GM10248 (cell line): ENCODE results near the gene ALKBH3.

Experiments used
- CTCF ChIA-PET: fragments of 300-600 bp; sonication (Branson Sonifier 250); formaldehyde crosslinking; extraction: SDS; loops from one replicate; lab custom pipeline; 2021; ENCODE audit warnings: antibody characterized with exemption; lab: Yijun Ruan, JAX
- POLR2A ChIA-PET: fragments of 350-650 bp; sonication (Branson Sonifier 250); formaldehyde crosslinking; extraction: SDS; loops from one replicate; lab custom pipeline; 2020; ENCODE audit warnings: antibody characterized with exemption; lab: Yijun Ruan, JAX
- DNase-seq: peaks from one replicate; pipeline ENCODE4 v3.0.0; 2012; ENCODE audit errors: extremely low spot score
- TF ChIP-seq, protein P1 (sequence below): IDR thresholded peaks from 2 replicates; pipeline ENCODE4 v1.5.1; 2012; ENCODE audit warnings: mild to moderate bottlenecking, low read depth; ENCODE audit errors: extremely low read depth, missing control alignments, control extremely low read depth

The ALKBH3 gene

GRCh38 chr11:43917851-43918250 lies 37.2 kb downstream of the ALKBH3 start:
- POLR2A ChIA-PET, result no interaction called here
- TF ChIP-seq, protein P1, sequence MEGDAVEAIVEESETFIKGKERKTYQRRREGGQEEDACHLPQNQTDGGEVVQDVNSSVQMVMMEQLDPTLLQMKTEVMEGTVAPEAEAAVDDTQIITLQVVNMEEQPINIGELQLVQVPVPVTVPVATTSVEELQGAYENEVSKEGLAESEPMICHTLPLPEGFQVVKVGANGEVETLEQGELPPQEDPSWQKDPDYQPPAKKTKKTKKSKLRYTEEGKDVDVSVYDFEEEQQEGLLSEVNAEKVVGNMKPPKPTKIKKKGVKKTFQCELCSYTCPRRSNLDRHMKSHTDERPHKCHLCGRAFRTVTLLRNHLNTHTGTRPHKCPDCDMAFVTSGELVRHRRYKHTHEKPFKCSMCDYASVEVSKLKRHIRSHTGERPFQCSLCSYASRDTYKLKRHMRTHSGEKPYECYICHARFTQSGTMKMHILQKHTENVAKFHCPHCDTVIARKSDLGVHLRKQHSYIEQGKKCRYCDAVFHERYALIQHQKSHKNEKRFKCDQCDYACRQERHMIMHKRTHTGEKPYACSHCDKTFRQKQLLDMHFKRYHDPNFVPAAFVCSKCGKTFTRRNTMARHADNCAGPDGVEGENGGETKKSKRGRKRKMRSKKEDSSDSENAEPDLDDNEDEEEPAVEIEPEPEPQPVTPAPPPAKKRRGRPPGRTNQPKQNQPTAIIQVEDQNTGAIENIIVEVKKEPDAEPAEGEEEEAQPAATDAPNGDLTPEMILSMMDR, result no peak
- CTCF ChIA-PET, result interaction anchor here (1.5 to 2.7 kb wide), 3 partner anchors 10 to 27 kb away, joined by 3 to 17 read pairs (median 8); no protein-coding TSS in a partner anchor
- DNase-seq, result no peak

GRCh38 chr11:43918662-43919061 lies 38.0 kb downstream of the ALKBH3 start:
- no peak for DNase-seq
- ChIA-PET POLR2A (interaction anchor here (0.6 kb wide), 1 partner anchor 1676 kb away, joined by 5 read pairs; no protein-coding TSS in a partner anchor), CTCF (interaction anchor here (1.3 to 2.7 kb wide), 4 partner anchors 10 to 29 kb away, joined by 3 to 17 read pairs (median 7); no protein-coding TSS in a partner anchor)
- TF ChIP-seq, protein P1, result no peak

DNA sequence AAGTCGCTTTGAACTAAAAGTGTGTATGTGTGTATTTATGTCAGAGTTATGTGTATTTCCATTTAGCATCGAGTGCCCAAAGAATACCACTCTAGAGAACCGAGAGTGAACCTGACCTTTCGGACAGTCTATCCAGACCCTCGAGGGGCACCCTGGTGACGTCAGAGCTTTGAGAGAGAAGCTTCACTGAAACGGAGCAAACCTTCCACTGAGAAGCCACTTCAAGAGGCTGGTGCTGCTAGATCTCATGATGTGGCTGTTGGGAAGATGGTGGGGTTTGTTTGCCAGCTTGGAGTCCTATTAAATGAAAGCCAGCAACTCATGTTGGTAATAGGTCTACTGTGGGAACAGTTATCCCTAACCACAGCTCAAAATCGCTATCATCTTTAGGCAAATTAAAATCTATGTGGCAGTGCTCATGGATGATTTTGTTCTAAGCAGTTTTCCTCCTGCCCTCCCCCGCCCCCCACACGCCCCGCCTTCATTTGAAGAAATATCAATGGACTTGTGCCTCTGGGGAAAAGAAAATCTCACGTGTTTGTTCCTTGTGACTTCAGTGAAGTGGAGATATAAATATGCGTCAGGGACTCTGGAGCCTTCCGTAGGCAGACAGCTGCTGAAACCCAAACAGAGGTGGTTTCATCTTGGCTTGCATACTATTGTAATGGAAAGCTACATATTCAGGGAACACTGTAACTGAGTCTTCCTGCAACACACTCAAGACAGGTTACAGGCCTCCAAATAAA lies 39.4 kb downstream of the ALKBH3 start:
- TF ChIP-seq, protein P1, result no peak
- ChIA-PET POLR2A (no interaction called here), CTCF (interaction anchor here (1.0 to 2.7 kb wide), 4 partner anchors 8 to 68 kb away, joined by 3 to 17 read pairs (median 7); no protein-coding TSS in a partner anchor)
- DNase-seq, result no peak

- TF ChIP-seq, protein P1, result no peak
These were observed 40.2 kb downstream of the ALKBH3 start for GRCh38 chr11:43920598-43921419.

GRCh38 chr11:43921561-43922294 lies 41.1 kb downstream of the ALKBH3 start:
- CTCF ChIA-PET, result interaction anchor here (1.0 to 2.0 kb wide), 2 partner anchors 13 to 32 kb away, joined by 3 to 5 read pairs; no protein-coding TSS in a partner anchor
- POLR2A ChIA-PET, result no interaction called here
- TF ChIP-seq, protein P1, result no peak

More at GRCh38 chr11:43920598-43921419, 40.2 kb downstream of the ALKBH3 start:
- POLR2A ChIA-PET, result no interaction called here
- DNase-seq, result peak; percentile 16
- CTCF ChIA-PET, result interaction anchor here (2.0 to 2.7 kb wide), 2 partner anchors 13 to 31 kb away, joined by 6 to 17 read pairs; no protein-coding TSS in a partner anchor

More at GRCh38 chr11:43921561-43922294, 41.1 kb downstream of the ALKBH3 start:
- no peak for DNase-seq
